Omental fat pad (tissue), 4 donors: ENCODE results near the gene FRMD4A. TPM values are rescaled to one million over a fixed set of nuclear protein-coding genes. Genes with fewer than 3 reads are reported as not detected.

Experiments
- ATAC-seq: fragments of 150-250 bp; one replicate; pipeline ENCODE4 v1.9.1; 2016; ENCODE audit warnings: mild to moderate bottlenecking, moderate library complexity; ENCODE audit not compliant: low FRiP score
- DNase-seq: peaks from one replicate; pipeline ENCODE4 v3.0.0-alpha.2; 2019; ENCODE audit warnings: low spot score
- CTCF ChIP-seq, 3 donors: fragments of 450-650 bp; IDR thresholded peaks; one replicate each; pipeline ENCODE4 v1.5.1; 2016 to 2017; ENCODE audit warnings: antibody characterized with exemption in 3 of 3, mild to moderate bottlenecking in 3 of 3, moderate library complexity in 2 of 3
- total RNA-seq, 4 donors: library from RNA; depleted of rRNA; stranded (reverse); fragments of >200 nt; gene quantifications; one replicate each; pipeline ENCODE4 v1.1.0, GENCODE V29; 2016

The FRMD4A gene
- total RNA-seq, 4 donors from 2014 or later, result 66.8 to 119 (median 81.6) TPM

GRCh38 chr10:14360515-14360914 lies 29.8 kb upstream of the FRMD4A start:
- TF ChIP-seq CTCF (IDR thresholded peaks at IDR 0.05), result no peak
- no peak for ATAC-seq
- no peak for DNase-seq

- ATAC-seq (no peak), DNase-seq (no peak)
- TF ChIP-seq CTCF (IDR thresholded peaks at IDR 0.05), result no peak
Measured at GRCh38 chr10:14358886-14359573, 28.3 kb upstream of the FRMD4A start.

- DNase-seq, result no peak
Measured at GRCh38 chr10:14356921-14357320, 26.2 kb upstream of the FRMD4A start.

GRCh38 chr10:14355750-14356149 lies 25.0 kb upstream of the FRMD4A start:
- TF ChIP-seq CTCF (IDR thresholded peaks at IDR 0.05), result no peak
- DNase-seq, result no peak
- ATAC-seq, result no peak

More at GRCh38 chr10:14356921-14357320, 26.2 kb upstream of the FRMD4A start:
- no peak for ATAC-seq
- TF ChIP-seq CTCF (IDR thresholded peaks at IDR 0.05), result no peak

GRCh38 chr10:14353291-14353913 lies 22.7 kb upstream of the FRMD4A start:
- TF ChIP-seq CTCF (IDR thresholded peaks at IDR 0.05), result no peak
- DNase-seq (no peak), ATAC-seq (no peak)

GRCh38 chr10:14350006-14350405 lies 19.3 kb upstream of the FRMD4A start:
- ATAC-seq (no peak), DNase-seq (no peak)
- no peak for TF ChIP-seq CTCF (IDR thresholded peaks at IDR 0.05)

- ATAC-seq (no peak), DNase-seq (no peak)
- no peak for TF ChIP-seq CTCF (IDR thresholded peaks at IDR 0.05)
Measured at GRCh38 chr10:14349081-14349480, 18.4 kb upstream of the FRMD4A start.
